Measurements from ENCODE around the gene PCSK1. TPM values are rescaled to one million over a fixed set of nuclear protein-coding genes. Genes with fewer than 3 reads are reported as not detected.

PCSK1 gene
- polyA plus RNA-seq, 1 experiment = not detected

GRCh38 chr5:96412868-96413449 is 20.1 kb downstream of the PCSK1 start:
- TF ChIP-seq CTCF (IDR thresholded peaks at IDR 0.05; ENCODE audit: low read depth, low read length) = no peak
- Histone ChIP-seq H3K4me3 (ENCODE audit: low read depth, low read length) (no peak overlapping the region), H3K27ac (ENCODE audit: low read depth, low read length) (no peak overlapping the region), H3K27me3 (ENCODE audit: control insufficient read depth, insufficient read depth, low read length) (peaks cover 11% of the 10 kb centered on the region), H3K9me3 (ENCODE audit: control insufficient read depth, insufficient read depth, low read length) (no peaks in the 10 kb centered on the region)
- POLR2A ChIA-PET = no interaction called here
- CTCF ChIA-PET = interaction anchor here (1.2 kb wide), 1 partner anchor 188 kb away, joined by 4 read pairs; no protein-coding TSS in a partner anchor
- DNase-seq (ENCODE audit: low read depth, low spot score) = no peak

GRCh38 chr5:96410013-96410412 is 23.0 kb downstream of the PCSK1 start:
- Histone ChIP-seq H3K4me3 (ENCODE audit: low read depth, low read length) (no peak overlapping the region), H3K27ac (ENCODE audit: low read depth, low read length) (no peak overlapping the region), H3K27me3 (ENCODE audit: control insufficient read depth, insufficient read depth, low read length) (peaks cover 11% of the 10 kb centered on the region), H3K9me3 (ENCODE audit: control insufficient read depth, insufficient read depth, low read length) (no peaks in the 10 kb centered on the region)
- CTCF ChIA-PET = no interaction called here
- POLR2A ChIA-PET = no interaction called here
- TF ChIP-seq CTCF (IDR thresholded peaks at IDR 0.05; ENCODE audit: low read depth, low read length) = no peak
- no peak for DNase-seq (ENCODE audit: low read depth, low spot score)

- POLR2A ChIA-PET = no interaction called here
- CTCF ChIA-PET = no interaction called here
- Histone ChIP-seq H3K27me3 (ENCODE audit: control insufficient read depth, insufficient read depth, low read length) (peaks cover 9% of the 10 kb centered on the region), H3K4me3 (ENCODE audit: low read depth, low read length) (no peak overlapping the region), H3K9me3 (ENCODE audit: control insufficient read depth, insufficient read depth, low read length) (no peaks in the 10 kb centered on the region), H3K27ac (ENCODE audit: low read depth, low read length) (no peak overlapping the region)
- TF ChIP-seq CTCF (IDR thresholded peaks at IDR 0.05; ENCODE audit: low read depth, low read length) = no peak
- no peak for DNase-seq (ENCODE audit: low read depth, low spot score)
These were observed 24.1 kb downstream of the PCSK1 start for GRCh38 chr5:96408841-96409538.

- DNase-seq (ENCODE audit: low read depth, low spot score) = no peak
- POLR2A ChIA-PET = no interaction called here
- H3K9me3 ChIP-seq (ENCODE audit: control insufficient read depth, insufficient read depth, low read length) = no peaks in the 10 kb centered on the region
- H3K27ac ChIP-seq (ENCODE audit: low read depth, low read length) = no peak overlapping the region
- CTCF ChIA-PET = no interaction called here
- no peak overlapping the region for H3K4me3 ChIP-seq (ENCODE audit: low read depth, low read length)
- peaks cover 9% of the 10 kb centered on the region for H3K27me3 ChIP-seq (ENCODE audit: control insufficient read depth, insufficient read depth, low read length)
- no peak for TF ChIP-seq CTCF (IDR thresholded peaks at IDR 0.05; ENCODE audit: low read depth, low read length)
These were observed 24.8 kb downstream of the PCSK1 start for GRCh38 chr5:96408210-96408777.

- H3K9me3 ChIP-seq (ENCODE audit: control insufficient read depth, insufficient read depth, low read length) = no peaks in the 10 kb centered on the region
- TF ChIP-seq CTCF (IDR thresholded peaks at IDR 0.05; ENCODE audit: low read depth, low read length) = no peak
- POLR2A ChIA-PET = no interaction called here
- no peak overlapping the region for H3K27ac ChIP-seq (ENCODE audit: low read depth, low read length)
- H3K27me3 ChIP-seq (ENCODE audit: control insufficient read depth, insufficient read depth, low read length) = peaks cover 9% of the 10 kb centered on the region
- CTCF ChIA-PET = no interaction called here
- no peak overlapping the region for H3K4me3 ChIP-seq (ENCODE audit: low read depth, low read length)
- no peak for DNase-seq (ENCODE audit: low read depth, low spot score)
These were observed 25.6 kb downstream of the PCSK1 start for GRCh38 chr5:96407436-96407835.
